ENCODE measurements around the gene HIGD1B.

The HIGD1B gene

DNA sequence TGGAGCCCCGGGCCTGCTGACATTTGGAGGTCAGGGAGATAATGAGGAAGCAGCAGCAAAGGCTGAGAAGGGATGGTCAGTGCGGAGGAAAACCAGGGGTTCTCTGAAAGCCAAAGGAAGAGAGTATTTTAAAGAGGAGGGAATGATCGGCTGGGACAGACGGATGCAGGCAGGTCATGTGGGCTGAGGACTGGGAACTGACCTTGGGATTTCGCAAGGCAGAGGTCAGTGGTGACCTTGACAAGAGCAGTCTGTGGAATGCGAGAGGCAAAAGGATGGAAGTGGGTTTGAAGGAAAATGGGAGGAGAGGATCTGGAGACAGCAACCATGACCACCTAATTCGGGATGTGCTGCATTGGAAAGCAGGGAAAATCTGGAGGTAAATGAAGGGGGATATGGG lies 41.3 kb downstream of the HIGD1B start:
- TF ChIP-seq, protein P1, sequence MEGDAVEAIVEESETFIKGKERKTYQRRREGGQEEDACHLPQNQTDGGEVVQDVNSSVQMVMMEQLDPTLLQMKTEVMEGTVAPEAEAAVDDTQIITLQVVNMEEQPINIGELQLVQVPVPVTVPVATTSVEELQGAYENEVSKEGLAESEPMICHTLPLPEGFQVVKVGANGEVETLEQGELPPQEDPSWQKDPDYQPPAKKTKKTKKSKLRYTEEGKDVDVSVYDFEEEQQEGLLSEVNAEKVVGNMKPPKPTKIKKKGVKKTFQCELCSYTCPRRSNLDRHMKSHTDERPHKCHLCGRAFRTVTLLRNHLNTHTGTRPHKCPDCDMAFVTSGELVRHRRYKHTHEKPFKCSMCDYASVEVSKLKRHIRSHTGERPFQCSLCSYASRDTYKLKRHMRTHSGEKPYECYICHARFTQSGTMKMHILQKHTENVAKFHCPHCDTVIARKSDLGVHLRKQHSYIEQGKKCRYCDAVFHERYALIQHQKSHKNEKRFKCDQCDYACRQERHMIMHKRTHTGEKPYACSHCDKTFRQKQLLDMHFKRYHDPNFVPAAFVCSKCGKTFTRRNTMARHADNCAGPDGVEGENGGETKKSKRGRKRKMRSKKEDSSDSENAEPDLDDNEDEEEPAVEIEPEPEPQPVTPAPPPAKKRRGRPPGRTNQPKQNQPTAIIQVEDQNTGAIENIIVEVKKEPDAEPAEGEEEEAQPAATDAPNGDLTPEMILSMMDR (IDR thresholded peaks at IDR 0.05; ENCODE audit: poor library complexity, severe bottlenecking), result no peak
- Histone ChIP-seq H3K27ac (ENCODE audit: poor library complexity, severe bottlenecking) (no peak overlapping the region), H3K4me1 (ENCODE audit: insufficient read depth, poor library complexity, severe bottlenecking) (no peaks in the 10 kb centered on the region), H3K4me3 (ENCODE audit: severe bottlenecking) (no peak overlapping the region), H3K27me3 (ENCODE audit: insufficient read depth, poor library complexity, severe bottlenecking) (no peaks in the 10 kb centered on the region), H3K9me3 (ENCODE audit: severe bottlenecking) (no peaks in the 10 kb centered on the region), H3K36me3 (ENCODE audit: low read depth) (peaks cover 84% of the 10 kb centered on the region)
- DNase-seq (ENCODE audit: low spot score) (no peak), ATAC-seq (ENCODE audit: low read depth) (no peak)

DNA sequence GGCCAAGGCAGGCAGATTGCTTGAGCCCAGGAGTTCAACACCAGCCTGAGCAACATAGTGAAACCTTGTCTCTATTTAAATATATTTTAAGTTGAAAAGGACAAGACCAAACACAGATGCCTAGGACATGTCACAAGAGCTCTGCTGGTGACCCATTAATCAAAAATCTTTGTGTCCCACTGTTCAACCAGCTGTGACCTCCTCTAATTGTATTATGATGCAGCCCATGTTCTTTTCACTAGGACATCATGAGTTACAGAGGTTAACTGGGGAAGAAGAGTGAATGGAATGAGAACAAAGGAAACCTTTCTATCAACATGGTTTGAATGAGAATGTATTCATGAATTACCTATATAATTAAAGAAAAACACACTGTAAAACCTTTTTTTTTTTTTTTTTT lies 44.6 kb downstream of the HIGD1B start:
- TF ChIP-seq, protein P1 (IDR thresholded peaks at IDR 0.05; ENCODE audit: poor library complexity, severe bottlenecking), result no peak
- Histone ChIP-seq H3K27ac (ENCODE audit: poor library complexity, severe bottlenecking) (no peak overlapping the region), H3K4me1 (ENCODE audit: insufficient read depth, poor library complexity, severe bottlenecking) (no peaks in the 10 kb centered on the region), H3K9me3 (ENCODE audit: severe bottlenecking) (no peaks in the 10 kb centered on the region), H3K27me3 (ENCODE audit: insufficient read depth, poor library complexity, severe bottlenecking) (no peaks in the 10 kb centered on the region), H3K36me3 (ENCODE audit: low read depth) (peaks cover 81% of the 10 kb centered on the region), H3K4me3 (ENCODE audit: severe bottlenecking) (no peak overlapping the region)
- DNase-seq (ENCODE audit: low spot score), result no peak
- no peak for ATAC-seq (ENCODE audit: low read depth)

DNA sequence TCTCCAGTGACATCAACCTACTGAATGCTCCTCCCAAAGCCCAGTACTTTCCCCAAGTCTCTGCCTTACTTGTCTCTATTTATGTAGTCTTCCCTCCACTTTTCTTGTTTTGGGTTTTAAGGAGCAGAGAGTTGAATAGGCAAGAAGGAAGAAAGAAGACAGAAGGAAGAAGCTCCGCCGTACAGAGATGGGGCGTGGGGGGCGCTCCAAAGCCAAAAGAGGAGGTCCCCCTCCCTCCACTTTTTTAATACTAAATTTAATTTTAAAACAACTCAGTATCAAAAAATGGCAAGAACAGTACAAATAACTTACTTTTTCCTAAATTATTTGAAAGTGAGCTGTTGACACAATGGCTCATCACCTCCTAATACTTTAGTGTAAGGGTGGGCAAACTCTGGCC lies 47.0 kb downstream of the HIGD1B start:
- Histone ChIP-seq H3K27me3 (ENCODE audit: insufficient read depth, poor library complexity, severe bottlenecking) (no peaks in the 10 kb centered on the region), H3K4me3 (ENCODE audit: severe bottlenecking) (no peak overlapping the region), H3K9me3 (ENCODE audit: severe bottlenecking) (no peaks in the 10 kb centered on the region), H3K4me1 (ENCODE audit: insufficient read depth, poor library complexity, severe bottlenecking) (no peaks in the 10 kb centered on the region), H3K27ac (ENCODE audit: poor library complexity, severe bottlenecking) (no peak overlapping the region), H3K36me3 (ENCODE audit: low read depth) (peaks cover 77% of the 10 kb centered on the region)
- DNase-seq (ENCODE audit: low spot score) (no peak), ATAC-seq (ENCODE audit: low read depth) (no peak)
- TF ChIP-seq, protein P1 (IDR thresholded peaks at IDR 0.05; ENCODE audit: poor library complexity, severe bottlenecking), result no peak

DNA sequence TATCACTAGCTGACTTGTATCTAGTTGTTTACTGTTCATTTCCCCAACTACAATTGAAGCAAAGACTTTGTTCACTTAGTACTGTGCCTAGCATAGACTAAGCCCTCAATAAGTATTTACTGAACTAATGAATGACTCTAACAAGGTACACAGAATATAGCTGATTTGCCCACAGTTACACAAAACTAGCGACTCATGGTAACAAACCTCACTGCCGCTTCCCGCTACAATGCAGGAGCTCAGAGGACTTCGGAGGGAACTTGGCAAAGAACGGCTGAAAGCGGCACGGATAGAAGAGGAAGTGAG lies 51.0 kb downstream of the HIGD1B start:
- Histone ChIP-seq H3K27me3 (ENCODE audit: insufficient read depth, poor library complexity, severe bottlenecking) (no peaks in the 10 kb centered on the region), H3K4me3 (ENCODE audit: severe bottlenecking) (peak overlapping the region; percentile 56), H3K9me3 (ENCODE audit: severe bottlenecking) (no peaks in the 10 kb centered on the region), H3K27ac (ENCODE audit: poor library complexity, severe bottlenecking) (peak overlapping the region; percentile 82), H3K4me1 (ENCODE audit: insufficient read depth, poor library complexity, severe bottlenecking) (peaks cover 18% of the 10 kb centered on the region), H3K36me3 (ENCODE audit: low read depth) (peaks cover 38% of the 10 kb centered on the region)
- DNase-seq (ENCODE audit: low spot score), result no peak
- ATAC-seq (ENCODE audit: low read depth), result no peak
- TF ChIP-seq, protein P1 (IDR thresholded peaks at IDR 0.05; ENCODE audit: poor library complexity, severe bottlenecking), result no peak

DNA sequence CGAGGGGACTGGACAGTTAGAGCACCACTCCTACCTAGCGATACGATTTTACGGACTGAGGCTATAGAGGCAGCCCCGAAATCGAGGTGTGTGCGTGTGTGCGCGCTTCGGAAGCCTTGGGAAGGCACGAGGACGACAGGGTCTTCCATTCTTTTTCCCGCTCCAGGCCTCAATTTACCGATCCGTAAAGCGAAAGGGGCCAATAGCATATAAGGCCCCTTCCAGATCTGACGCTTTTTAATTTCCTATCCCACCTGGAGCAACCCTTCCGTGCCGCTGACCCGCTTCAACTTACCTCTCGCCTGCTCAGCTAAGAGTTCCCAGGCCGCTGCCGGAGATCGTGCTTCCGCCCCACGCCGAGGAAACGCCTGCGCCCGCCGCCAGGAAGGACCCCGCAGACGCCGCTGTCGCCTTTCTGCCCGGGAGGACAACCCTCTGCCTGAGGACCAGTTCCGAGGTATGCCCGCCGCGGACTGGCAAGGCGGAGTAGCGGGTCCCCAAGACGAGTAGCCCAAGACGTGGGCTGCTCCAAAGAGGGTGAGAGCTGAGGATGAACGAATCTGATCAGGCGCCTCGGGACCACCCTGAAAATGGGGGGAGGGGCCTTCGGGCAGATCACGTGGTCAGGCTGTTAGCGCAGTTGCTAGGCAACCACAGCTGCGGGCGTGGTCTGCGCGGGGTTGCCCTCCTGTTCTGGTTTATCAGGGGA lies 51.5 kb downstream of the HIGD1B start, which contains the start of gene EFTUD2:
EFTUD2 (minus strand) TSS at position 372 of the 709 bp plus-strand sequence. CDS start 4,924 bp downstream, outside the sequence.
- Histone ChIP-seq H3K36me3 (ENCODE audit: low read depth) (peaks cover 33% of the 10 kb centered on the region), H3K9me3 (ENCODE audit: severe bottlenecking) (no peaks in the 10 kb centered on the region), H3K27me3 (ENCODE audit: insufficient read depth, poor library complexity, severe bottlenecking) (no peaks in the 10 kb centered on the region), H3K4me1 (ENCODE audit: insufficient read depth, poor library complexity, severe bottlenecking) (peaks cover 18% of the 10 kb centered on the region), H3K27ac (ENCODE audit: poor library complexity, severe bottlenecking) (peak within 1 kb of the TSS; percentile 82), H3K4me3 (ENCODE audit: severe bottlenecking) (peak within 1 kb of the TSS; percentile 56)
- ATAC-seq (ENCODE audit: low read depth) (peak; percentile 69), DNase-seq (ENCODE audit: low spot score) (peak; percentile 91)
- TF ChIP-seq, protein P1 (IDR thresholded peaks at IDR 0.05; ENCODE audit: poor library complexity, severe bottlenecking), result no peak
